IPS DF 6.9 (cell line): ENCODE data around the gene PAX5.
"Not testable (repeated sequence)": the region's sequence is repeated elsewhere in the genome, so short reads cannot be mapped to it uniquely, and the experiment has no call there.

Experiments used
- DNase-seq: peaks from one replicate; pipeline ENCODE4 v3.0.0-alpha.2; 2013; ENCODE audit warnings: low read depth, low spot score
- H3K27ac ChIP-seq: one replicate; pipeline ENCODE4 v1.5.1; 2013; ENCODE audit warnings: low read length, control low read depth
- H3K27me3 ChIP-seq: 2 replicates; pipeline ENCODE4 v1.6.1; 2013; ENCODE audit warnings: mild to moderate bottlenecking, low read length; ENCODE audit not compliant: control insufficient read depth, insufficient read depth
- H3K36me3 ChIP-seq: 2 replicates; pipeline ENCODE4 v1.6.1; 2013; ENCODE audit warnings: low read length; ENCODE audit not compliant: control insufficient read depth, insufficient read depth
- H3K4me1 ChIP-seq: 2 replicates; pipeline ENCODE4 v1.6.1; 2013; ENCODE audit warnings: low read length; ENCODE audit not compliant: control insufficient read depth, insufficient read depth
- H3K4me3 ChIP-seq: 2 replicates; pipeline ENCODE4 v1.5.1; 2013; ENCODE audit warnings: mild to moderate bottlenecking, low read length
- H3K9me3 ChIP-seq: 2 replicates; pipeline ENCODE4 v1.6.1; 2013; ENCODE audit warnings: low read length, inconsistent platforms; ENCODE audit not compliant: control insufficient read depth, insufficient read depth
- WGBS: extraction: QIAGEN DNeasy Blood & Tissue Kit; methylation state at CpG from one replicate; pipeline ENCODE4 v1.1.7; 2013; ENCODE audit warnings: mixed read lengths, missing lambda C conversion rate; ENCODE audit not compliant: insufficient read length, insufficient coverage; 5-methylcytosine and 5-hydroxymethylcytosine counted together

PAX5 gene

DNA sequence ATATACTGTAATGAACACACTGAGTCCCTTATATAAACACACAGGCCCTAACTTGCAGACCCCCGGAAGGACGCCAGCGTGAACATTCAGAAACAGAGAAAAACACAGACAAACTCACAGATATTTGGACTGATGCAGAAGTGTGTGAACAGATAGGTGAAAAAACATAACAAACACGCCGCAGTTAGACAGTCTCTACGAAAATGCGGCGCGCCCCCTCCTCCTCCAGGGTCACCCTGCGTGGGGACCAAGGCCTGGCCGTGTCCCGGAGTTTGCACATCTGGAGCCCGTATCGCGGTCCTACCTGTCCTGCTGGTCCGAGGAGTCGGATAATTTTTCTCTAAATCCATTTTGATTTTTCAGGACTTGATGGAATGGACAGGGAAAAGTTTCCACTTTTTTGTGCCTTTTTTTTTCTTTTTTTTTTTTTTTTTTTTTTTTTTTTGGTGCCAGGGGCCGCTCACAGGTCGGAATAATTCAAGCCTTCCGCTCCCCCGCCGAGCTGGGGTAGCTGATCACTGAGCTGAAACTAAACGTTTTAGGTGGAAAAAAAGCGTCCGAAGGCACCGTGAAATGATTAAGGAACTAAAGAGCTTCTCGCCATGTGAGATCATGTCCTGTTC lies at the start of gene PAX5:
TSS of gene PAX5 (minus strand) at position 587 of the 623 bp plus-strand sequence. CDS start at position 350, 237 bp downstream.
- Histone ChIP-seq H3K27ac (no peak within 1 kb of the TSS), H3K4me3 (peak within 1 kb of the TSS; percentile 32; the same call in 1 of the 2 replicates), H3K9me3 (no peaks in the 10 kb centered on the region), H3K4me1 (peaks cover 1% of the 10 kb centered on the region; the same call in 1 of the 2 replicates), H3K36me3 (no peaks in the 10 kb centered on the region), H3K27me3 (peaks cover 84% of the 10 kb centered on the region)
- no peak for DNase-seq
- no CpG with 5 or more reads among the region's 27 CpGs for WGBS

DNA sequence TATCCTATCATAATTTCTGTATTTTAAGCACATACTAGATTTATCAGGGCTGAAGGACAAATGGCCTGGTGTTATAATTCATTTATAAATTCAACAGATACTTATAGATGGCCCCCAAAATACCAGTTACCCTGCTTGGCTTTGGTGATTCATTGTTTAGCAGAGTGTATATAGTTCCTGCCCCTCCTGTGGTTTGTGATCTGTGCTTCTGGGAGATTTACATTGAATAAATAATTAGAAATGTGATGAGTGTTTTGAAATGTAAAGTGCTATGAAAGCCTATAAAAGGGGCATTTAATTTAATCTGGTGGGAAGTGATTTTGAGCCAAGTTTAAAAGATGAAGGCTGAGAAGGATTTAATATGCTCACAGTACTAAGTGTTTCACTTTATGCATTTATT lies 49.6 kb upstream of the PAX5 start:
- no peak overlapping the region for H3K27ac ChIP-seq
- no peak for DNase-seq
- H3K36me3 ChIP-seq, result no peaks in the 10 kb centered on the region
- H3K4me1 ChIP-seq, result no peaks in the 10 kb centered on the region
- no peaks in the 10 kb centered on the region for H3K9me3 ChIP-seq
- no peak overlapping the region for H3K4me3 ChIP-seq
- H3K27me3 ChIP-seq, result peaks cover 2% of the 10 kb centered on the region; the same call in 1 of the 2 replicates

DNA sequence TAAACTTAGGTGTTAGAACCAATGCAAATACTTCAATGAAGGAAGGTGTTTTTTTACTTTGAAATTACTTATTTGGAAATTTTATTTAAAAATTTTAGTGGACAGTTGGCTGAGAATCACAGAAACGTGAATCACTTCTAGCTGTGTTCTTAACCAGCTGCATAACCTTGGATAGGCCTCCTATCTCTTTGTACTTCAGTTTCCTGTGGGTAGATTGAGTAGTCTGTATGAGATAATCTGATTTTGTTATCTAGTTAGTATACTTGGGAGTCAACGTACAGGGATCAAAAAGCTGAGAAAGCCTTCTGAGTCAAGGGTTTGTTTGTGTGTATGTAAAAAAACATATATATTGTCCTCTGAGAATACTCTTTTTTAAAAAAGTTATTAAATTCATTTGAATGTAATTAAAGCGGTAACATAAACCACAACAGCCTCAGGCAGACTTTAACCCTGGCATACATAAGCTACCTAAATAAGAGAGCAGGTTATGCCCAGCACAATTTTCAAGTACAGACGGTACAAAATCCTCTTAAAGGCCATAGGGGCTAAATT lies 48.2 kb upstream of the PAX5 start:
- Histone ChIP-seq H3K27me3 (peaks cover 3% of the 10 kb centered on the region; the same call in 1 of the 2 replicates), H3K36me3 (no peaks in the 10 kb centered on the region), H3K9me3 (no peaks in the 10 kb centered on the region), H3K27ac (no peak overlapping the region), H3K4me1 (no peaks in the 10 kb centered on the region), H3K4me3 (no peak overlapping the region)
- no peak for DNase-seq
- WGBS, result no CpG with 5 or more reads among the region's 4 CpGs

DNA sequence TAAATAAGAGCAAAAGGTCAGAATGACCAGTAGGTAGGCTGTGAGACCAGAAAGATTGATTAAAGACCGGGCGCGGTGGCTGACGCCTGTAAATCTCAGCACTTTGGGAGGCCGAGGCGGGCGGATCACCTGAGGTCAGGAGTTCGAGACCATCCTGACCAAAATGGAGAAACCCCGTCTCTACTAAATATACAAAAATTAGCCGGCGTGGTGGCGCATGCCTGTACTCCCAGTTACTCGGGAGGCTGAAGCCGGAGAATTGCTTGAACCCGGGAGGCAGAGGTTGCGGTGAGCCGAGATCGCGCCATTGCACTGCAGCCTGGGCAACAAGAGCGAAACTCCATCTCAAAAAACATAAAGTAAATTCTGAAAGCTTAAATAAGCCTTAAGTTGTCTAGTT lies 47.4 kb upstream of the PAX5 start:
- H3K36me3 ChIP-seq, H3K4me1 ChIP-seq, H3K9me3 ChIP-seq, H3K4me3 ChIP-seq, H3K27me3 ChIP-seq, DNase-seq, H3K27ac ChIP-seq: not testable (repeated sequence)
- WGBS, result no CpG with 5 or more reads among the region's 20 CpGs

DNA sequence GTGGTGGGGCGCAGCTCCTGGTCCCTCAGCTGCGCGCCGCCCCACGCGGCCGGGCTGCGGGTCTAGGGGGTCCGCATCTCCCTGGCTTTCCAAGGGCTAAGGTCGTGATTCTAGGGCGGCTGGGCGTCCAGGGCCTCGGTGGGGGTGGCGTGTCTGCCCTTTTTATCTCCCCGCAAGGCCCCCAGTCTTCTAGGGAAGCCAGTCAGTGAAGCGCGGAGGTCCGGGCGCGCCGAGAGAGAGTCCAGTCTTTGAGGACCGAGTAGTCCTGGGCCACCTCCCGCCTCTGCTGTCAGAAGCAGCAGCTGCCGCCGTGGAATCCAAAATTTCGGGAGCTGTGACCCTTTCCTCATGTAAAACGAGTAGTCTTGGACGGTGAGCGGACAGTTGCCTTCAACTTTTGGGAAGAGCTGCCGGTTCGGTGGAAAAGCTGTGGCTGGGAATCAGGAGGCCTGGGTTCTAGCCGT lies 46.1 kb upstream of the PAX5 start:
- not testable (repeated sequence) for DNase-seq, H3K9me3 ChIP-seq, H3K36me3 ChIP-seq, H3K4me1 ChIP-seq, H3K27ac ChIP-seq, H3K27me3 ChIP-seq
- H3K4me3 ChIP-seq, result peak overlapping the region; percentile 99
- WGBS, result no CpG with 5 or more reads among the region's 32 CpGs

DNA sequence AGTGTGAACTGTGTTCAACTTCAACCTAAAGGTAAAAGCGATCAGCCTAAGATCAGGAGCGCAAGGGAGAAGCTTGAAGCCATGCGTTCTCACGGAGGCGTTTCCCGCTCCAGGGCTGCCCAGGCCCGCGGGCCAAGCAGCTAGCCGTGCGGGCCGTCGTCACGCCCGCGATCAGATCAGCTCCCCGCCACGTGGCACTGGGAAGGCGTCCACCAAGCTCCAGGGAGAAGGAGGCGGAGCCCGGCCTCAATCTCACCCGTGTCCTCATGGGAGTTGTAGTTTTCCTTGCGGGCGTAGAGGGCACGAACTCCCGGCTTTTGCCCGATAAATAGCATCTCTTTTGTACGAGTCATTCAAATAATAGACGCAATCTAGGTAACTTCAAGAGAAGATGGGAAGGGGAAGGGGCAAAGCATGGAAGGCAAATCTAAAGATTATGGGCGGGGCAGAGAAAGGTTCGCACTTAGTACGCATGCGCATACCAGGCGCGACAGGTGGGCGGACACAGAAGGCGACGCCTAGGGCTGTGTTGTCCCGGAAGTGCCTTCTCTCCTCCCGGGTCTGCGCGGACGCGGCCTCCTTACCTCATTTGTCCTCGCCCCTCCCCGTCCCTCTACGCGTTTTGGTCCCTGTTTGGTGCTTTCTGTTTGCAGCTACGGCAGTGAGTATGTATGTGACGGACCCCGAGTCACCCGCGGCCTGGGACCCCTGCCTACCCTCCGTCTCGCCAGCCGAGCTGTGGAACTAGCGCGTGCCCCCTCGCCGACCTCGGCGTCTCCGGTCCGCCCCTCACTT lies 45.5 kb upstream of the PAX5 start:
- H3K4me3 ChIP-seq, result peak overlapping the region; percentile 99
- no peaks in the 10 kb centered on the region for H3K9me3 ChIP-seq
- H3K27ac ChIP-seq, result no peak overlapping the region
- no peaks in the 10 kb centered on the region for H3K4me1 ChIP-seq
- no CpG with 5 or more reads among the region's 63 CpGs for WGBS
- H3K36me3 ChIP-seq, result no peaks in the 10 kb centered on the region
- H3K27me3 ChIP-seq, result peaks cover 3% of the 10 kb centered on the region; the same call in 1 of the 2 replicates
- DNase-seq, result peak; percentile 77

DNA sequence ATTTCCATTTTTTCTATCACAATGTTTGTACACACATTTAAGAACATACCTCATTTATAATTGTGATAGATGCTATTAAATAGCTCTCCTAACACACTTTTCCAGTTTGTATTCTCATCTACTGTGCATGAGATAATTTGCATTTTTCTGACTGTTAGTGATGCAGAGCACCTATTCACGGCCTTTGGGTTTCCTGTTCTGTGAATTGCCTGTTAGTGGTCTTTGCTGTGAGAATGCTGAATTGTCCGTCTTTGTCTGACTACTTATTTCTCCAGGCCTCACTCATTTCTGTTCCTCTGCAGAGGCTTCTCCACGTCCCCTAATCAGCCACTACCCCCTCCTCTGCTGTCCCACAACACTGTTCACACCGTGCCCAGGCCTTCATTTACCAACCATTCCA lies 40.7 kb upstream of the PAX5 start:
- H3K4me3 ChIP-seq, result not testable (repeated sequence)
- whole genome bisulfite sequencing, result no CpG with 5 or more reads among the region's 4 CpGs

DNA sequence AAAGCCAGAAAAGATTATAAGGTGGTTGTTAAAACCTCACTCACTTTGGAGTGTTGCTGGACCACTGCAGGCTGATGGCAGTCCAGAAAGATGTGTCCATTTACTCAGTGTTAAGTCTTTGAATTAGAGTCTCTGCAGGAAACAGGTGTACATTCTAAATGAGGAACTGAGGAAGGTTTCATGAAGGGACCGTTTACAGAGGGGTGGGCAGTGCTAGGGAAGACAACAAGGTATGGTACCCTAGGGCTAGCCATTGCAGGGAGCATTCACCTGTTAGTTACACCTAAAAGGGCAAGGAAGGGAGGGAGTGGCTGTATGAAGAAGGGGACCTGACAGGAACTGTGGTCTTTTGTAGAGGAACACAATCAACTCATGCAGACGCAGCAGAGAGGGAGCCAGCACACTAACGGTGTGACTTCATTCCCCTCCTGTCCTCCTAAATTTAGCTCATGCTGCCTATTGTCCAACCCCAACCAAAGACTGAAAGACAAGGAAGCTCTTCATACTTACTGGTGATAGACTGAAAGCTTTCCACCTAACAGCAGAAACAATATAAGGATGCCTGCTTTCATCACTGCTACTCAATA lies 32.2 kb upstream of the PAX5 start:
- Histone ChIP-seq H3K9me3 (no peaks in the 10 kb centered on the region), H3K27me3 (no peaks in the 10 kb centered on the region), H3K4me3 (no peak overlapping the region), H3K4me1 (no peaks in the 10 kb centered on the region), H3K27ac (no peak overlapping the region), H3K36me3 (no peaks in the 10 kb centered on the region)
- no CpG with 5 or more reads among the region's 3 CpGs for whole genome bisulfite sequencing
- no peak for DNase-seq

More for the DNA sequence above, 40.7 kb upstream of the PAX5 start:
- not testable (repeated sequence) for H3K9me3 ChIP-seq, H3K27me3 ChIP-seq, H3K27ac ChIP-seq, DNase-seq, H3K36me3 ChIP-seq, H3K4me1 ChIP-seq

DNA sequence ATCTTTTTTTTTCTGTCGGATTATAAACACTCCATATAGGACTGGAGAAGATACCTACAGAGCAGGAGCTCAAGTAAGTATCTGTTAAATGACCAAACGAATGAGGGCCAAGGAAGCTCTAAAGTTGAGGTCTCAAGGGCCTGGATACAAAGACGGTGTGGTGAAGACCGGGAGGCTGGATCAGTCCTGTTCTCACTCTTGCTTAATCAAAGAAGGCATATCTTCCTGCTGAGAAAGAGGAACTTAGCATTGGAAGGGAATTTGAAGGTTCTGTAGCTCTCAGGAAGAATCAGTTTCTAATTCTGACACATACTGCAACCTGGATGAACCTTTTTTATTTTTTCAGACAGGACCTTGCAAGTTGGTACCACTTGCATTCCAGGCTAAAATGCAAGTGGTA lies 28.3 kb upstream of the PAX5 start:
- H3K27ac ChIP-seq, result no peak overlapping the region
- WGBS, result no CpG with 5 or more reads among the region's 4 CpGs
- H3K9me3 ChIP-seq, result no peaks in the 10 kb centered on the region
- no peak overlapping the region for H3K4me3 ChIP-seq
- H3K27me3 ChIP-seq, result no peaks in the 10 kb centered on the region
- DNase-seq, result no peak
- no peaks in the 10 kb centered on the region for H3K36me3 ChIP-seq
- no peaks in the 10 kb centered on the region for H3K4me1 ChIP-seq

DNA sequence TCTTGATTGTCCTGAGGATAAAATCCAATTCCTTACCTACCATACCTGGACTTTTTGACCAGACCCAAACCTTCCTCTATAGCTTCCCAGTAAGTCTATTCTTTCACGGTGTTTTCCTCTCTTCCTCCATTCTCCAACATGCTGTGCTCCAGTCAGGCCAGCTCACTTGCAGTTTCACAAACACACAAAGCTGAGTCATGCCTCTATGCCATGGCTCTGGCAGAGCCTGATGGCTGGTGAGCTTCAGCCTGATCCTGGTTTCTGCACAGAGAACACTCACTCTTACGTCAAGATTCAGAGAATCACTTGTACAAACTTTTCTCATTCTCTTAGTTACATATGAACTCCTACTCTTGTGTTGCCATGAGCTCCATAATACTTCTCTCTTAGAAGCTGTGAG lies 27.7 kb upstream of the PAX5 start:
- no peak for DNase-seq
- Histone ChIP-seq H3K4me1 (no peaks in the 10 kb centered on the region), H3K27ac (no peak overlapping the region)

More for the DNA sequence above, 27.7 kb upstream of the PAX5 start:
- Histone ChIP-seq H3K9me3 (no peaks in the 10 kb centered on the region), H3K36me3 (no peaks in the 10 kb centered on the region), H3K27me3 (no peaks in the 10 kb centered on the region), H3K4me3 (no peak overlapping the region)
- WGBS, result no CpG with 5 or more reads among the region's 2 CpGs
